GM06990 (cell line): ENCODE data around the gene GBX2.

ENCODE experiments used
- DNase-seq: peaks from one replicate; pipeline ENCODE4 v3.0.0-alpha.2; 2011; ENCODE audit not compliant: insufficient read length; ENCODE audit errors: extremely low read depth
- H3K27me3 ChIP-seq: replicated peaks from 2 replicates; pipeline ENCODE4 v1.6.0; 2011; ENCODE audit warnings: low read length; ENCODE audit not compliant: control insufficient read depth, insufficient read depth
- H3K36me3 ChIP-seq: 2 replicates; pipeline ENCODE4 v1.5.1; 2011; ENCODE audit warnings: low read length; ENCODE audit not compliant: control insufficient read depth, insufficient read depth
- H3K4me3 ChIP-seq: replicated peaks from 2 replicates; pipeline ENCODE4 v1.5.1; 2011; ENCODE audit warnings: low read depth, mild to moderate bottlenecking, control low read depth, low read length
- TF ChIP-seq, protein P1 (sequence below): IDR thresholded peaks from 2 replicates; pipeline ENCODE4 v1.5.1; 2011; ENCODE audit warnings: low read length, control low read depth, mild to moderate bottlenecking, inconsistent platforms; ENCODE audit not compliant: insufficient read depth, poor library complexity, severe bottlenecking

The GBX2 gene

DNA sequence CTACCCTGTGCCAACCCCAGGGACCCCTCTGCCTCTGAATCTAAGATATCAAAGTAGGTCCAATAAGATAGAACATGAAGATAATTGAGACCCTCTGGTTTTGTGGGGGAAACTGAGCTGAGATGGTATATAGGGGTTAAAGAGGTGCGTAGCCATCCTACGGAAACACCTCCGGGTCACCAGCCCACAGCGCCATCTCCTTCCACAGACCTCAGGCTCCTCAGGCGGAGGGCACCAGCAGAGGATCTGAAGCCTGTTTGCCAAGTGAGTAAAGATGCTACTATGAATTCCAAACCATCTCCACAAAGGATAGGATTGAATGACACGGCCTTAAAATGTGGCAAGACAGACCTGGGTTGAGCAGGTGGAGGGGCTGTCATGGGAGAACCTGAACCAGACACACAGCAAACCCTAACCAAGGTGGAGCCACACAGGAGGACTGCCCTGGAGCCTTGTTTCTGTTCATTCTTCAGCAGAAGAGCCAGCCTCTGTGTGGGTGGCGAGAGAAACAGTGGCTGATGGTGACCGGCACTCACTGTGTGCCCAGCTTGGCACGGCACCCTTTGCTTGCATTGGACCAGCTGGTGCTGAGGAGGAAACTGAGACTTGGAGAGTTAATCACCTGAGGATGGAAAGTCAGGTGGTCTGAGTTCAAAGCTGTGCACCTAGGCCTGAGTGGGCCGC is 10.2 kb downstream of the GBX2 start:
- DNase-seq, result no peak
- TF ChIP-seq, protein P1, sequence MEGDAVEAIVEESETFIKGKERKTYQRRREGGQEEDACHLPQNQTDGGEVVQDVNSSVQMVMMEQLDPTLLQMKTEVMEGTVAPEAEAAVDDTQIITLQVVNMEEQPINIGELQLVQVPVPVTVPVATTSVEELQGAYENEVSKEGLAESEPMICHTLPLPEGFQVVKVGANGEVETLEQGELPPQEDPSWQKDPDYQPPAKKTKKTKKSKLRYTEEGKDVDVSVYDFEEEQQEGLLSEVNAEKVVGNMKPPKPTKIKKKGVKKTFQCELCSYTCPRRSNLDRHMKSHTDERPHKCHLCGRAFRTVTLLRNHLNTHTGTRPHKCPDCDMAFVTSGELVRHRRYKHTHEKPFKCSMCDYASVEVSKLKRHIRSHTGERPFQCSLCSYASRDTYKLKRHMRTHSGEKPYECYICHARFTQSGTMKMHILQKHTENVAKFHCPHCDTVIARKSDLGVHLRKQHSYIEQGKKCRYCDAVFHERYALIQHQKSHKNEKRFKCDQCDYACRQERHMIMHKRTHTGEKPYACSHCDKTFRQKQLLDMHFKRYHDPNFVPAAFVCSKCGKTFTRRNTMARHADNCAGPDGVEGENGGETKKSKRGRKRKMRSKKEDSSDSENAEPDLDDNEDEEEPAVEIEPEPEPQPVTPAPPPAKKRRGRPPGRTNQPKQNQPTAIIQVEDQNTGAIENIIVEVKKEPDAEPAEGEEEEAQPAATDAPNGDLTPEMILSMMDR, result no peak
- no peaks in the 10 kb centered on the region for H3K36me3 ChIP-seq
- no peak overlapping the region for H3K4me3 ChIP-seq
- H3K27me3 ChIP-seq, result no peaks in the 10 kb centered on the region; the same call in 1 of the 2 replicates

DNA sequence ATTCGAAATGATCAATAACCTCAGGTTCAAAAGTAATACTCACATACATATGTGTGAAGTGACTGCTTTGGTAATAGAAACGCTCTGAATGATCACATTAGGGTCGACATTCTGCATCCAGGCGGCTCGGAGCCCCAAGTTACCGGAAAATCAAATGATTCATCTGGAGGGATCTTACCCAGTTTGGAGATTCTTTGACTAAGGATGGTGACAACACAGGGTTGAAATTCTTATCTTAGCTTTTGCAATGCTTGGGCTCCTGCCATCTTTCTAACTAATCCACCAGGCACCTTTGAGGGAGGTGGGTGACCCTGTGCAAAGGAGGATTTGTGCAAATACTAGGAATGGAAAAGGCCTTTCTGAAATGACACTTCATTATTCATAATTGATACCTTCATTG is 10.8 kb downstream of the GBX2 start:
- no peaks in the 10 kb centered on the region; the same call in 1 of the 2 replicates for H3K27me3 ChIP-seq
- TF ChIP-seq, protein P1, result no peak

DNA sequence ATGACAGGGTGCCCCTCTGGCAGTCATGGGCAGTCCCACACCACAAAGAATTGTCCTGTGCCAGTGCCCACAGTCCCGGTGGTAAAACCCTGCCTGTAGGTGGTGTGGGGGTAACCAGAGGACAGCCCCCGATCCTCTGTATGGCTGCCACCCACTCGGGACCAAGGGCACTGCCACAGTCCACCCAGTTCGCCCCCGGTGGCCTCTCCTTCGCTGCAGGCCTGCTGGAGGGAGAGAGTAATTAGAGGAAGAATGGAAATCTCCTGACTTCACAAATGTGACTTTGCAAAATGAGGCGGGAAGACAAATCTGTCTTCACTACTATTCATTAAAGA is 11.4 kb downstream of the GBX2 start:
- no peak for DNase-seq
- TF ChIP-seq, protein P1, result no peak
- Histone ChIP-seq H3K36me3 (no peaks in the 10 kb centered on the region), H3K4me3 (no peak overlapping the region), H3K27me3 (no peaks in the 10 kb centered on the region)

More for the DNA sequence above, 10.8 kb downstream of the GBX2 start:
- H3K36me3 ChIP-seq, result no peaks in the 10 kb centered on the region
- H3K4me3 ChIP-seq, result no peak overlapping the region
- no peak for DNase-seq

DNA sequence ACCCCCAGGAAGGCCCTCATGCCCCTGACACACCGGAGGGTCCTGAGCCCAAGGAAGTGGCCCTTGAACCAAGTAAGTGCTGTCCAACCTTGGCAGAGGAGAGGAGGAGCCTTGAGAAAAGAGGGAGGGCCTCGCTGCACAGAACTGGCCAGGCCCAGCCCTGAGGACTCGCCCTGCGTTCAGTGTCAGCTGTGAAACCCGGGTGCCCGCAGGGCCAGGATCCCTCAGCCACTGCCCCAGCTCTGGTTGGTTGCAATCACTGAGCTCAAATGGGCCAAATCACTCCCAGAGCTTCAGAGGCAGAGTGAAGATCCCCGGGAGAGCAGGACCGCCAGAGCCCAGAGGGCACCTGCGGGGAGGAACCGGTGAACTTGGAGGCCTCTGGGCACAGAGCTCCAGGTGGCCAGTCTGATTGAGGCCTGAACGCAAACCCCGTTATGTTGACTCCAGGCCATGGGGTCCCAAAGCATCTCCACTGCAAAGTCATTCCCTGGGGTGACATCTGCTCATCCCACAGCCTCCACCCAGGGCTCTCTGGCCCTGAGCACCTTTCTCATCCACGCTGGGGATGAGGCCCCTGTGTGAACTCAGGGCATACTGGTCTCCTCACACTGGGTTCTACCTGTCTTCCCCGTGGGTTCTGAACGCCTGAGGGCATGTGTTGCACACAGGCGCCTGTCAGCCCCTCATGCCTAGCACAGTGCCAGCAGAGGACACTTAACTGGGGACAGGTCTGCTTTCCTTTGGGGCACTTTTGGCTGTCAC is 11.9 kb downstream of the GBX2 start:
- TF ChIP-seq, protein P1, result no peak
- DNase-seq, result no peak
- Histone ChIP-seq H3K36me3 (no peaks in the 10 kb centered on the region), H3K4me3 (no peak overlapping the region), H3K27me3 (no peaks in the 10 kb centered on the region)

DNA sequence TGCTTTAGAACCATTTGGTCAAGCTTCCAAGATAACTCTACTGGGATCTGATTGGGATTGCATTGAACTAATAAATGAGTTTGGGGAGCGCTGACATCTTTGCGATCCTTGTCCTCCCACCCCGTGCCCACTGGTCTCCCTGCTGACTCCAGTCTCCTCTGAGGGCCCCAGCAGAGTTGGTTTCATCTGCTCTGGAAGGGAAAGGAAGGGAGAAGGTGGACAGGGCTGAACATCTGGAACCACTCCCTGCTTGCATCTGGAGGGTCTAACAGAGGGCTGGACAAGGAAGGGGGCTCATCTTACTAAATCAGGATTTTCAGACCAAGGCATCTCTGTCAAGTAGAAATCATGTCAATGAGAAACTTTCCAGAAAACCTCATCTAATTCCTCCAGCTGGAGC is 12.8 kb downstream of the GBX2 start:
- DNase-seq, result no peak
- Histone ChIP-seq H3K27me3 (no peaks in the 10 kb centered on the region), H3K4me3 (no peak overlapping the region), H3K36me3 (no peaks in the 10 kb centered on the region)
- TF ChIP-seq, protein P1, result no peak
